BJ (cell line): ENCODE results near the gene APOL4. TPM values are rescaled to one million over a fixed set of nuclear protein-coding genes. Genes with fewer than 3 reads are reported as not detected.

ENCODE experiments used
- CTCF ChIA-PET: fragments of 350-600 bp; formaldehyde crosslinking; extraction: SDS; loops from one replicate; lab custom pipeline; 2021; ENCODE audit warnings: antibody characterized with exemption, inconsistent platforms; lab: Yijun Ruan, JAX
- POLR2A ChIA-PET: fragments of 300-600 bp; sonication (Branson Sonifier 250); formaldehyde crosslinking; extraction: SDS; loops from one replicate; lab custom pipeline; 2021; ENCODE audit warnings: antibody characterized with exemption; lab: Charles Lee
- DNase-seq: peaks from one replicate; pipeline ENCODE4 v3.0.0-alpha.2; 2011; ENCODE audit warnings: low read depth
- H3K27me3 ChIP-seq: 2 replicates; pipeline ENCODE4 v1.6.0; 2011; ENCODE audit warnings: low read length; ENCODE audit not compliant: control insufficient read depth, insufficient read depth
- H3K36me3 ChIP-seq: 2 replicates; pipeline ENCODE4 v1.5.1; 2011; ENCODE audit warnings: low read length; ENCODE audit not compliant: control insufficient read depth, insufficient read depth
- H3K4me3 ChIP-seq: 2 replicates; pipeline ENCODE4 v1.5.1; 2011; ENCODE audit warnings: low read depth, mild to moderate bottlenecking, control low read depth, low read length
- CTCF ChIP-seq: IDR thresholded peaks from 2 replicates; pipeline ENCODE4 v1.5.1; 2011; ENCODE audit warnings: low read depth, mild to moderate bottlenecking, control low read depth, inconsistent platforms, low read length, moderate library complexity; ENCODE audit not compliant: insufficient read depth
- polyA plus RNA-seq: library from polyadenylated mRNA; depleted of rRNA; stranded (reverse); fragments of >200 nt; gene quantifications from 2 replicates; pipeline ENCODE4 v1.2.3, GENCODE V29; 2011

Gene APOL4
- polyA plus RNA-seq, 1 experiment, result 0.16 TPM

GRCh38 chr22:36166518-36167220 lies 34.9 kb downstream of the APOL4 start:
- no peak for DNase-seq
- POLR2A ChIA-PET, result no interaction called here
- Histone ChIP-seq H3K36me3 (no peaks in the 10 kb centered on the region), H3K27me3 (no peaks in the 10 kb centered on the region; the same call in none of the 2 replicates), H3K4me3 (no peak overlapping the region)
- TF ChIP-seq CTCF, result no peak
- CTCF ChIA-PET, result interaction anchor here (0.8 kb wide), 1 partner anchor 14 kb away, joined by 3 read pairs; no protein-coding TSS in a partner anchor

- CTCF ChIA-PET, result interaction anchor here (0.8 kb wide), 1 partner anchor 13 kb away, joined by 3 read pairs; no protein-coding TSS in a partner anchor
- POLR2A ChIA-PET, result no interaction called here
- no peak overlapping the region for H3K4me3 ChIP-seq
- DNase-seq, result no peak
- H3K27me3 ChIP-seq, result no peaks in the 10 kb centered on the region; the same call in none of the 2 replicates
- no peak for TF ChIP-seq CTCF
- no peaks in the 10 kb centered on the region for H3K36me3 ChIP-seq
Observed at GRCh38 chr22:36166086-36166485, 35.5 kb downstream of the APOL4 start.

GRCh38 chr22:36165141-36165540 lies 36.5 kb downstream of the APOL4 start:
- TF ChIP-seq CTCF, result no peak
- H3K4me3 ChIP-seq, result no peak overlapping the region
- CTCF ChIA-PET, result interaction anchor here (2.0 to 3.9 kb wide), 2 partner anchors 15 to 20 kb away, joined by 6 to 39 read pairs; no protein-coding TSS in a partner anchor
- H3K36me3 ChIP-seq, result no peaks in the 10 kb centered on the region
- POLR2A ChIA-PET, result no interaction called here
- no peak for DNase-seq
- no peaks in the 10 kb centered on the region; the same call in none of the 2 replicates for H3K27me3 ChIP-seq

- CTCF ChIA-PET, result interaction anchor here (1.0 to 3.9 kb wide), 3 partner anchors 12 to 20 kb away, joined by 3 to 39 read pairs (median 6); no protein-coding TSS in a partner anchor
Observed at GRCh38 chr22:36164621-36165020, 37.0 kb downstream of the APOL4 start.

More at GRCh38 chr22:36164621-36165020, 37.0 kb downstream of the APOL4 start:
- no peak for DNase-seq
- Histone ChIP-seq H3K27me3 (no peaks in the 10 kb centered on the region; the same call in 1 of the 2 replicates), H3K36me3 (no peaks in the 10 kb centered on the region), H3K4me3 (no peak overlapping the region)
- POLR2A ChIA-PET, result no interaction called here
- no peak for TF ChIP-seq CTCF
